HEK293 (cell line): ENCODE data around the gene RACGAP1.

ENCODE experiments used
- CTCF ChIA-PET: fragments of 350-600 bp; formaldehyde crosslinking; extraction: SDS; loops from one replicate; lab custom pipeline; 2021; ENCODE audit warnings: antibody characterized with exemption; lab: Yijun Ruan, JAX
- POLR2A ChIA-PET: fragments of 300-600 bp; formaldehyde crosslinking; extraction: SDS; loops from one replicate; lab custom pipeline; 2020; ENCODE audit warnings: antibody characterized with exemption, inconsistent platforms; lab: Yijun Ruan, JAX
- H3K27ac ChIP-seq: fragments of 200-500 bp; sonication (Bioruptor generic); 2 replicates; pipeline ENCODE4 v1.5.1; 2014; ENCODE audit warnings: low read depth, low read length, control low read depth, inconsistent platforms; ENCODE audit errors: extremely low read depth
- H3K36me3 ChIP-seq, 2 experiments: fragments of 200-500 bp in 1 of 2; sonication (Bioruptor generic) in 1 of 2; 1 replicate in 1 of 2; 2 replicates in 1 of 2; pipeline ENCODE4 v1.5.1; 2014 to 2017; ENCODE audit warnings: inconsistent platforms in 2 of 2, low read length in 2 of 2; ENCODE audit not compliant: control insufficient read depth in 2 of 2, insufficient read depth in 1 of 2
- H3K4me1 ChIP-seq: fragments of 200-500 bp; sonication (Bioruptor generic); 2 replicates; pipeline ENCODE4 v1.5.1; 2014; ENCODE audit warnings: mild to moderate bottlenecking, low read length, inconsistent platforms; ENCODE audit not compliant: control insufficient read depth, insufficient read depth
- H3K4me3 ChIP-seq: 2 replicates; pipeline ENCODE4 v1.5.1; 2011; ENCODE audit warnings: low read depth, mild to moderate bottlenecking, control low read depth, low read length, moderate library complexity
- H3K9me3 ChIP-seq: fragments of 200-500 bp; sonication (Bioruptor generic); 2 replicates; pipeline ENCODE4 v1.5.1; 2014; ENCODE audit warnings: low read depth, low read length, inconsistent platforms; ENCODE audit not compliant: control insufficient read depth, insufficient read depth
- FEZF1 ChIP-seq: fragments of 450-650 bp; formaldehyde crosslinking; IDR thresholded peaks from 2 replicates; pipeline ENCODE4 v1.5.1; 2016; ENCODE audit warnings: missing biosample characterization, missing genetic modification characterization
- IKZF3 ChIP-seq: fragments of 450-650 bp; IDR thresholded peaks from 2 replicates; pipeline ENCODE4 v1.5.0; 2018; ENCODE audit warnings: missing biosample characterization, mild to moderate bottlenecking, missing genetic modification characterization, moderate library complexity
- KLF10 ChIP-seq: fragments of 450-650 bp; IDR thresholded peaks from 2 replicates; pipeline ENCODE4 v1.5.1; 2018; ENCODE audit warnings: missing biosample characterization, mild to moderate bottlenecking, missing genetic modification characterization
- KLF8 ChIP-seq: fragments of 450-650 bp; formaldehyde crosslinking; IDR thresholded peaks from 2 replicates; pipeline ENCODE4 v1.5.1; 2016; ENCODE audit warnings: missing biosample characterization, missing genetic modification characterization
- OVOL3 ChIP-seq: fragments of 450-650 bp; formaldehyde crosslinking; IDR thresholded peaks from 2 replicates; pipeline ENCODE4 v1.5.1; 2016; ENCODE audit warnings: missing biosample characterization, missing genetic modification characterization
- TRIM28 ChIP-seq: IDR thresholded peaks from 2 replicates; pipeline ENCODE4 v1.6.1; 2011; ENCODE audit warnings: low read length, control low read depth, borderline replicate concordance
- YY2 ChIP-seq: fragments of 450-650 bp; formaldehyde crosslinking; IDR thresholded peaks from 2 replicates; pipeline ENCODE4 v1.5.1; 2016; ENCODE audit warnings: missing biosample characterization, missing genetic modification characterization
- ZFP41 ChIP-seq: fragments of 450-650 bp; formaldehyde crosslinking; IDR thresholded peaks from 2 replicates; pipeline ENCODE4 v1.5.1; 2016; ENCODE audit warnings: missing biosample characterization, missing genetic modification characterization, borderline replicate concordance
- ZNF155 ChIP-seq: fragments of 450-650 bp; formaldehyde crosslinking; IDR thresholded peaks from 2 replicates; pipeline ENCODE4 v1.5.1; 2016; ENCODE audit warnings: missing biosample characterization, missing genetic modification characterization
- ZNF174 ChIP-seq: fragments of 450-650 bp; formaldehyde crosslinking; IDR thresholded peaks from 2 replicates; pipeline ENCODE4 v1.5.0; 2017; ENCODE audit warnings: missing biosample characterization, mild to moderate bottlenecking, missing genetic modification characterization
- ZNF274 ChIP-seq, 2 experiments: fragments of 200-500 bp in 1 of 2; fragments of 450-650 bp in 1 of 2; sonication (Bioruptor generic) in 1 of 2; formaldehyde crosslinking in 1 of 2; IDR thresholded peaks; 2 replicates each; pipeline versions ENCODE4 v1.5.1 to v1.6.1; 2014 to 2016; ENCODE audit warnings: borderline replicate concordance in 1 of 2, inconsistent platforms in 1 of 2, low read length in 1 of 2, missing biosample characterization in 1 of 2, missing genetic modification characterization in 1 of 2
- ZNF311 ChIP-seq: fragments of 450-650 bp; formaldehyde crosslinking; IDR thresholded peaks from 2 replicates; pipeline ENCODE4 v1.5.1; 2017; ENCODE audit warnings: missing biosample characterization, missing genetic modification characterization, borderline replicate concordance
- ZNF335 ChIP-seq: fragments of 450-650 bp; formaldehyde crosslinking; conservative IDR thresholded peaks from 2 replicates; pipeline ENCODE4 v1.5.1; 2016; ENCODE audit warnings: missing biosample characterization, missing genetic modification characterization
- ZNF391 ChIP-seq: fragments of 450-650 bp; formaldehyde crosslinking; IDR thresholded peaks from 2 replicates; pipeline ENCODE4 v1.5.1; 2016; ENCODE audit warnings: low read depth, missing biosample characterization, missing genetic modification characterization, borderline replicate concordance
- ZNF423 ChIP-seq: fragments of 450-650 bp; formaldehyde crosslinking; IDR thresholded peaks from 2 replicates; pipeline ENCODE4 v1.5.1; 2016; ENCODE audit warnings: missing biosample characterization, missing genetic modification characterization
- ZNF501 ChIP-seq: fragments of 450-650 bp; formaldehyde crosslinking; IDR thresholded peaks from 2 replicates; pipeline ENCODE4 v1.5.1; 2016; ENCODE audit warnings: missing biosample characterization, missing genetic modification characterization
- ZNF621 ChIP-seq: fragments of 450-650 bp; formaldehyde crosslinking; IDR thresholded peaks from 2 replicates; pipeline ENCODE4 v1.5.1; 2017; ENCODE audit warnings: missing biosample characterization, missing genetic modification characterization
- ZNF768 ChIP-seq: fragments of 450-650 bp; formaldehyde crosslinking; IDR thresholded peaks from 2 replicates; pipeline ENCODE4 v1.5.1; 2018; ENCODE audit warnings: missing biosample characterization, mild to moderate bottlenecking, missing genetic modification characterization
- ZNF777 ChIP-seq: fragments of 450-650 bp; formaldehyde crosslinking; IDR thresholded peaks from 2 replicates; pipeline ENCODE4 v1.5.1; 2017; ENCODE audit warnings: missing biosample characterization, missing genetic modification characterization, borderline replicate concordance
- ZNF837 ChIP-seq: fragments of 450-650 bp; formaldehyde crosslinking; IDR thresholded peaks from 2 replicates; pipeline ENCODE4 v1.5.1; 2016; ENCODE audit warnings: missing biosample characterization, missing genetic modification characterization
- ZSCAN23 ChIP-seq: fragments of 450-650 bp; formaldehyde crosslinking; IDR thresholded peaks from 2 replicates; pipeline ENCODE4 v1.5.1; 2016; ENCODE audit warnings: missing biosample characterization, missing genetic modification characterization
- TF ChIP-seq, protein P1 (sequence below): fragments of 450-650 bp; formaldehyde crosslinking; IDR thresholded peaks from 2 replicates; pipeline ENCODE4 v1.5.1; 2016; ENCODE audit warnings: missing biosample characterization, missing genetic modification characterization
- TF ChIP-seq, protein P2 (sequence below): fragments of 450-650 bp; formaldehyde crosslinking; IDR thresholded peaks from 2 replicates; pipeline ENCODE4 v1.5.1; 2016; ENCODE audit warnings: missing biosample characterization, missing genetic modification characterization
- TF ChIP-seq, protein P3 (sequence below): fragments of 450-650 bp; formaldehyde crosslinking; IDR thresholded peaks from 2 replicates; pipeline ENCODE4 v1.5.1; 2016; ENCODE audit warnings: missing biosample characterization, missing genetic modification characterization

RACGAP1 gene

DNA sequence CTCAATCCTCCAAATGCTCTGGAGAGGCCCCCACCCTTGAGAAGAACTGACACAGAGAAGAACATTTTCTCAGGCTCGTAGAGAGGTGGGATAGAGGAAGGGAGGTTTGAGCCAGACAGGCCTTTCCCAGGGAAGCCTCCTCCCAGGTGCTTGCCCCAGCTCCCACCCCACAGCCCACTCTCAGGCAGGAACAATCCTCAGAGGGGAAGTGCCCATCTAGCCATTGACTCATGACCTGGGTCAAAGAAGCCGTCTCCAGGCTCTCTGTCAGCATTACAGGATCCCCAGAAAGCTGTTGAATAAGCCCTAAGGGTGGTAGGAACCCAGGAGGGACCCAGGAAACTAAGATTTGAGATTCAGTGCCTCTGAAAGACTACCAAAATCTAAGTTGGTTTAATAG lies 48.7 kb downstream of the RACGAP1 start:
- Histone ChIP-seq H3K36me3 (peaks cover 0 to 3% of the 10 kb centered on the region in 2 experiments; a peak in 1 of 3 replicates), H3K4me1 (no peaks in the 10 kb centered on the region), H3K9me3 (no peaks in the 10 kb centered on the region), H3K4me3 (no peak overlapping the region), H3K27ac (no peak overlapping the region)
- TF ChIP-seq ZNF391 (tag by site-specific recombination): no peak
- TF ChIP-seq ZSCAN23 (tag by site-specific recombination): no peak
- no peak for TF ChIP-seq ZNF768 (tag by site-specific recombination)
- no peak for TF ChIP-seq ZNF423 (tag by site-specific recombination)
- no peak for TF ChIP-seq ZNF777 (tag by site-specific recombination)
- no peak for TF ChIP-seq ZNF837
- TF ChIP-seq FEZF1 (tag by site-specific recombination): no peak
- TF ChIP-seq OVOL3: no peak
- TF ChIP-seq IKZF3 (tag by site-specific recombination): no peak
- TF ChIP-seq ZNF501 (tag by site-specific recombination): no peak
- TF ChIP-seq KLF8 (tag by site-specific recombination): no peak
- no peak for TF ChIP-seq TRIM28
- no peak for TF ChIP-seq ZNF311 (tag by site-specific recombination)
- no peak for TF ChIP-seq ZNF335 (tag by site-specific recombination)
- TF ChIP-seq, protein P1, sequence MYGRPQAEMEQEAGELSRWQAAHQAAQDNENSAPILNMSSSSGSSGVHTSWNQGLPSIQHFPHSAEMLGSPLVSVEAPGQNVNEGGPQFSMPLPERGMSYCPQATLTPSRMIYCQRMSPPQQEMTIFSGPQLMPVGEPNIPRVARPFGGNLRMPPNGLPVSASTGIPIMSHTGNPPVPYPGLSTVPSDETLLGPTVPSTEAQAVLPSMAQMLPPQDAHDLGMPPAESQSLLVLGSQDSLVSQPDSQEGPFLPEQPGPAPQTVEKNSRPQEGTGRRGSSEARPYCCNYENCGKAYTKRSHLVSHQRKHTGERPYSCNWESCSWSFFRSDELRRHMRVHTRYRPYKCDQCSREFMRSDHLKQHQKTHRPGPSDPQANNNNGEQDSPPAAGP (tag by site-specific recombination): no peak
- TF ChIP-seq ZNF155 (tag by site-specific recombination): no peak
- no peak for TF ChIP-seq ZFP41
- TF ChIP-seq, protein P2, sequence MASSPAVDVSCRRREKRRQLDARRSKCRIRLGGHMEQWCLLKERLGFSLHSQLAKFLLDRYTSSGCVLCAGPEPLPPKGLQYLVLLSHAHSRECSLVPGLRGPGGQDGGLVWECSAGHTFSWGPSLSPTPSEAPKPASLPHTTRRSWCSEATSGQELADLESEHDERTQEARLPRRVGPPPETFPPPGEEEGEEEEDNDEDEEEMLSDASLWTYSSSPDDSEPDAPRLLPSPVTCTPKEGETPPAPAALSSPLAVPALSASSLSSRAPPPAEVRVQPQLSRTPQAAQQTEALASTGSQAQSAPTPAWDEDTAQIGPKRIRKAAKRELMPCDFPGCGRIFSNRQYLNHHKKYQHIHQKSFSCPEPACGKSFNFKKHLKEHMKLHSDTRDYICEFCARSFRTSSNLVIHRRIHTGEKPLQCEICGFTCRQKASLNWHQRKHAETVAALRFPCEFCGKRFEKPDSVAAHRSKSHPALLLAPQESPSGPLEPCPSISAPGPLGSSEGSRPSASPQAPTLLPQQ (tag by site-specific recombination): no peak
- no peak for TF ChIP-seq ZNF174 (tag by site-specific recombination)
- no peak for TF ChIP-seq ZNF621 (tag by site-specific recombination)
- ChIA-PET CTCF (interaction anchor here (1.0 to 2.8 kb wide), 2 partner anchors 10 to 89 kb away, joined by 3 to 13 read pairs; no protein-coding TSS in a partner anchor), POLR2A (no interaction called here)

DNA sequence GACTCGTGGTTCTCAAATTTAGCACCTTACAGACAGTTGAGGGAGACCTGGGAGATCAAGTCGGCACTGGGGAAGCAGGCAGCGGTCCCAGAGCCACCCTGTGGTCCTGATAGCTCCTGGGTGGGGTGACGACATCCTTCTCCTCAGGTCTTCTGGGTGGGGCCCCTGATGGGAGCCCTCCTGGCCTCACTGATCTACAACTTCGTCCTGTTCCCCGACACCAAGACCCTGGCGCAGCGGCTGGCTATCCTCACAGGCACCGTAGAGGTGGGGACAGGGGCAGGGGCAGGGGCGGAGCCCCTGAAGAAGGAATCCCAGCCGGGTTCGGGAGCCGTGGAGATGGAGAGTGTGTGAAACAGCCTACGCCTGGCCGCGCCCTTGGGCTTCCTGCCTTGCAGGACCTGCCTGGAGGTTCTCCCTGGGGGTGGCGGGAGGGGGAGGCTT lies 50.0 kb downstream of the RACGAP1 start:
- POLR2A ChIA-PET: no interaction called here
- Histone ChIP-seq H3K4me3 (no peak overlapping the region), H3K9me3 (no peaks in the 10 kb centered on the region), H3K4me1 (no peaks in the 10 kb centered on the region), H3K36me3 (peaks cover 0 to 3% of the 10 kb centered on the region in 2 experiments; a peak in 1 of 3 replicates), H3K27ac (no peak overlapping the region)
- TF ChIP-seq YY2 (no peak), KLF10 (no peak), ZNF274 (IDR thresholded peaks at IDR 0.05; ENCODE audit: low read length) (no peak), ZNF274 (tag by site-specific recombination; IDR thresholded peaks at IDR 0.05; ENCODE audit: borderline replicate concordance) (no peak)
- TF ChIP-seq, protein P3, sequence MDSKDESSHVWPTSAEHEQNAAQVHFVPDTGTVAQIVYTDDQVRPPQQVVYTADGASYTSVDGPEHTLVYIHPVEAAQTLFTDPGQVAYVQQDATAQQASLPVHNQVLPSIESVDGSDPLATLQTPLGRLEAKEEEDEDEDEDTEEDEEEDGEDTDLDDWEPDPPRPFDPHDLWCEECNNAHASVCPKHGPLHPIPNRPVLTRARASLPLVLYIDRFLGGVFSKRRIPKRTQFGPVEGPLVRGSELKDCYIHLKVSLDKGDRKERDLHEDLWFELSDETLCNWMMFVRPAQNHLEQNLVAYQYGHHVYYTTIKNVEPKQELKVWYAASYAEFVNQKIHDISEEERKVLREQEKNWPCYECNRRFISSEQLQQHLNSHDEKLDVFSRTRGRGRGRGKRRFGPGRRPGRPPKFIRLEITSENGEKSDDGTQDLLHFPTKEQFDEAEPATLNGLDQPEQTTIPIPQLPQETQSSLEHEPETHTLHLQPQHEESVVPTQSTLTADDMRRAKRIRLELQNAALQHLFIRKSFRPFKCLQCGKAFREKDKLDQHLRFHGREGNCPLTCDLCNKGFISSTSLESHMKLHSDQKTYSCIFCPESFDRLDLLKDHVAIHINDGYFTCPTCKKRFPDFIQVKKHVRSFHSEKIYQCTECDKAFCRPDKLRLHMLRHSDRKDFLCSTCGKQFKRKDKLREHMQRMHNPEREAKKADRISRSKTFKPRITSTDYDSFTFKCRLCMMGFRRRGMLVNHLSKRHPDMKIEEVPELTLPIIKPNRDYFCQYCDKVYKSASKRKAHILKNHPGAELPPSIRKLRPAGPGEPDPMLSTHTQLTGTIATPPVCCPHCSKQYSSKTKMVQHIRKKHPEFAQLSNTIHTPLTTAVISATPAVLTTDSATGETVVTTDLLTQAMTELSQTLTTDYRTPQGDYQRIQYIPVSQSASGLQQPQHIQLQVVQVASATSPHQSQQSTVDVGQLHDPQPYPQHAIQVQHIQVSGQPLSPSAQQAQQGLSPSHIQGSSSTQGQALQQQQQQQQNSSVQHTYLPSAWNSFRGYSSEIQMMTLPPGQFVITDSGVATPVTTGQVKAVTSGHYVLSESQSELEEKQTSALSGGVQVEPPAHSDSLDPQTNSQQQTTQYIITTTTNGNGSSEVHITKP: no peak
- CTCF ChIA-PET: interaction anchor here (0.6 to 2.8 kb wide), 3 partner anchors 8 to 975 kb away, joined by 3 to 13 read pairs (median 4); no protein-coding TSS in a partner anchor
